ENCODE data around the gene CFAP20. TPM values are rescaled to one million over a fixed set of nuclear protein-coding genes. Genes with fewer than 3 reads are reported as not detected.
A peak's percentile ranks its signal among the peaks of the same experiment; 100 is the strongest.
"Not testable (repeated sequence)": the region's sequence is repeated elsewhere in the genome, so short reads cannot be mapped to it uniquely, and the experiment has no call there.

Gene CFAP20
- polyA plus RNA-seq, 6 donors from 2014 or later = 23.6 to 41.9 (median 32.6) TPM

DNA sequence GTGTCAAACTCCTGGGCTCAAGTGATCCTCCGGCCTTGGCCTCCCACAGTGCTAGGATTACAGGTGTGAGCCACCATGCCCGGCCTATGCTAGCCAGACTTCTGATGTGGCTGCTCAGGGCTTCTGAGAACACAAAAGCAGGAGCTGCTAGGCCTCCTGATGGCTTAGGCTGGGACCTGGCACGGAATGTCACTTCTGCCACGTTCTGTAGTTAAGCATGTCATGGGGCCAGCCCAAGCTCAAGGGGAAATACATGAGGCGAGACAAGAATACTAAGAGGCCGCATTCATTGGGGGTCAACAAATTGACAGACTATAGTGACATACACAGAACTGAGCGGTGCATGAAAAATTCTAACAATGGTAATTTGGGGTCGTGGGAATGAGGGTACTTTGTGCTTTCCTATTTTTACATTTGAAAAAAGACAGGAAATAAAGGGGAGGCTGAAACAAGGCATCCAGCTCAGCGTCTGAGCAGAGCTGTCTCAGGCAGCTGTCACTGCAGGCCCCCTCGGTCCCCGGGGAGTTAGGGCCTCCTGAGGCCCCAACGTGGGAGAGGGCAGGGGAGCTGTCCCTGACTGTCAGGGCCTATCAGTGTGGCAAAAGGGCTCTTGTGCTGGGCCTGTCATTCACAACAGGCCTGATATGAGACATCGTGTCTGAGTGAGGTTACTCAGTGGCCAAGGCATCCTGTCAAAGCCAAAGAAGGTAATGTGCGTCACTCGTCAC is 26.4 kb downstream of the CFAP20 start:
- no peak overlapping the region for H3K27ac Mint-ChIP-seq
- H3K4me3 Mint-ChIP-seq = peak overlapping the region in 1 of 8 donors; percentile 30
- peaks cover 0 to 6% (median 0%) of the 10 kb centered on the region in 3 donors for H3K27me3 Mint-ChIP-seq
- H3K4me1 Mint-ChIP-seq = peaks cover 0 to 13% (median 8%) of the 10 kb centered on the region in 3 donors
- no peak for DNase-seq
- ATAC-seq (ENCODE audit: low read depth in 2 of 2) = no peak
- no peaks in the 10 kb centered on the region for H3K36me3 Mint-ChIP-seq
- peaks cover 0 to 2% (median 0%) of the 10 kb centered on the region in 7 donors for H3K9me3 Mint-ChIP-seq

DNA sequence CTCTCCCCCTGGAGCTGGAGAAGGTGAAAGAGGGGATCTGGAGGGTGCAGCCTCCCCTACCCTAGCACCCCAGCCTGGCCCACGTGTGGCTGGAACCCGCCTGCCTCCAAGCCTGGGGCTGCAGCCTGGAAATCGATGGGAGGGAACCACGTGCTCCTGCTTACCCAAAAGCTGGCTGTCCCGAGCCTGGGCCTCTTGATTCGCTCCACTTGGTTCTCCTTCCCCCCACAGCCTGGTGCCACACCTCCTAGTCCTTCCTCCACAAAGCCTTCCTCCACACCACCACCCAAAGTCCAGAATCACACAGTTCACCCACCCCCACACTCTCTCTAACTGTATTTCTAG is 29.3 kb downstream of the CFAP20 start:
- H3K36me3 Mint-ChIP-seq = no peaks in the 10 kb centered on the region
- H3K9me3 Mint-ChIP-seq = no peaks in the 10 kb centered on the region
- H3K4me1 Mint-ChIP-seq = peaks cover 0 to 13% (median 8%) of the 10 kb centered on the region in 3 donors
- peak overlapping the region in 1 of 6 donors; percentile 7 for H3K27ac Mint-ChIP-seq
- no peak for ATAC-seq (ENCODE audit: low read depth in 2 of 2)
- no peak for DNase-seq
- no peak overlapping the region for H3K4me3 Mint-ChIP-seq
- peaks cover 0 to 20% (median 10%) of the 10 kb centered on the region in 3 donors for H3K27me3 Mint-ChIP-seq

GRCh38 chr16:58099097-58099955 is 29.9 kb downstream of the CFAP20 start:
- Mint-ChIP-seq H3K9me3 (no peaks in the 10 kb centered on the region), H3K36me3 (no peaks in the 10 kb centered on the region), H3K4me1 (peaks cover 0 to 13% (median 8%) of the 10 kb centered on the region in 3 donors), H3K4me3 (no peak overlapping the region), H3K27me3 (peaks cover 0 to 26% (median 11%) of the 10 kb centered on the region in 3 donors), H3K27ac (peak overlapping the region in 1 of 6 donors; percentile 33)
- ATAC-seq (ENCODE audit: low read depth in 2 of 2) (no peak), DNase-seq (no peak)

GRCh38 chr16:58098207-58099096 is 30.7 kb downstream of the CFAP20 start:
- H3K27ac Mint-ChIP-seq = peak overlapping the region in 1 of 6 donors; percentile 33
- H3K4me1 Mint-ChIP-seq = peaks cover 0 to 13% (median 8%) of the 10 kb centered on the region in 3 donors
- no peaks in the 10 kb centered on the region for H3K36me3 Mint-ChIP-seq
- DNase-seq = no peak
- ATAC-seq (ENCODE audit: low read depth in 2 of 2) = no peak
- H3K9me3 Mint-ChIP-seq = no peaks in the 10 kb centered on the region
- no peak overlapping the region for H3K4me3 Mint-ChIP-seq
- peaks cover 0 to 34% (median 19%) of the 10 kb centered on the region in 3 donors for H3K27me3 Mint-ChIP-seq

GRCh38 chr16:58096249-58096648 is 32.9 kb downstream of the CFAP20 start:
- Mint-ChIP-seq H3K9me3 (peaks cover 0 to 2% (median 0%) of the 10 kb centered on the region in 7 donors), H3K4me1 (peaks cover 0 to 9% (median 8%) of the 10 kb centered on the region in 3 donors), H3K27ac (no peak overlapping the region), H3K36me3 (no peaks in the 10 kb centered on the region), H3K27me3 (peaks cover 5 to 35% (median 19%) of the 10 kb centered on the region in 3 donors), H3K4me3 (no peak overlapping the region)
- DNase-seq = no peak
- ATAC-seq (ENCODE audit: low read depth in 2 of 2) = no peak

- not testable (repeated sequence) for H3K4me3 Mint-ChIP-seq; H3K9me3 Mint-ChIP-seq; H3K4me1 Mint-ChIP-seq; H3K36me3 Mint-ChIP-seq; ATAC-seq (ENCODE audit: low read depth in 2 of 2); H3K27ac Mint-ChIP-seq; DNase-seq
- H3K27me3 Mint-ChIP-seq = peaks cover 5 to 35% (median 19%) of the 10 kb centered on the region in 3 donors
Observed at GRCh38 chr16:58095575-58095960, 33.6 kb downstream of the CFAP20 start.

DNA sequence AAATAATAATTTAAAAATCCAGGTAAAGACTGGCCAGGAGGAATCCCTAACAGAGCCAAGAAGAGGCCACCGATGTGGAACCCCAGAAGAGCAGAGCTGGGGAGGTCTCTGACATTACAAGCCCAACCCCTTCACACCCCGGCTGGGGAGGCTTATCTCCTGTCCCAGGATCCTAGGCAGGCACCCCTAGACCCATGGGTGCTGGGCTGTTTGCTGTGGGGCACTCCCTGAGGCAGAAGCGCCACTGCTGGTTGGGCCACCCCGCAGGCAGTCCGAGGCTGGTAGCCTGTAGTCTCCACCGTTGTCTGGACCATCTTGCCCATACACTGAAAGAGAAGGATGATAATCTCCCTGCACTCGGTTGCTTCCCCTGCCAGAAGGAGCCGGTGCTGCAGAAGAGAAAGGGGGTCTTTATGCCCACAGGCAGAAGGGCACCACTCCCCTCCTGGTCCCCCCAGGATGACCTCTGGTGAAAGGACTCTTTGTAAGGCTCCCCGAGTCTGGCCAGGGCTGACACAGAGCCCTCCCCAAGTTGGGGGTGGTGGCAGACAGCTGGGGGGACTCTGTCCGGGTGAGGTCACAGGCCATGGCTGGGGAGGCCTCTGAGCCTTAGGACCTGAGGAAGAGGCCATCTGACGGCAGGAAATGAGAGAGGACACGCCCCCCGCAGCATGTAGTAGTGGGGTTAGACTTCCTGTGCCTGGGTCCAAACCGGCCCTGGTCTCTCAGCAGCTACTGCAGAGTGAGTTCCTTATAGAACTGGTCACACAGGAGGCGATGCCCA is 34.2 kb downstream of the CFAP20 start:
- peaks cover 5 to 35% (median 19%) of the 10 kb centered on the region in 3 donors for H3K27me3 Mint-ChIP-seq
- H3K9me3 Mint-ChIP-seq = peaks cover 0 to 3% (median 0%) of the 10 kb centered on the region in 7 donors
- DNase-seq (no peak), ATAC-seq (ENCODE audit: low read depth in 2 of 2) (no peak)
- peaks cover 0 to 1% (median 0%) of the 10 kb centered on the region in 3 donors for H3K4me1 Mint-ChIP-seq
- no peak overlapping the region for H3K4me3 Mint-ChIP-seq
- no peaks in the 10 kb centered on the region for H3K36me3 Mint-ChIP-seq
- no peak overlapping the region for H3K27ac Mint-ChIP-seq

DNA sequence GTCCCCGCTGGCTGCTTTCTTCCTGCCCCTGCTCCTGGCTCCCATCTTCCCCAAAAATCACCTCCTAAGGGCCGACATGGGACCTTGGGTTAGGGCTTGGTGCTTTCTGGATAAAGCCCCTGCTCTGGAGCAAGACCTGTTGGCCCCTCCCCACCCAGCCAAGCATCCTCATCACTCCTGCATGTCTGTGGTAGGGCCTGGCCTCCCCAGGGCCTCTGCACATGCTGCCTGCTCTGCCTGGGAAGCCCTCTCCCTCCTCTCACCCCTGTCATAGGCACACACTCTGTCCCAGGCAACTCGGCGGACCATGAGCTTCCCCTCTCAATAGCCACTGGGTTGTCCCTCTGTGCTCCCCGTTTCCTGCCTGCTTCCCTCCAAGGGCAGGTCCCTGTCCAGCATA is 35.2 kb downstream of the CFAP20 start:
- no peak overlapping the region for H3K4me3 Mint-ChIP-seq
- ATAC-seq (ENCODE audit: low read depth in 2 of 2) (no peak), DNase-seq (no peak)
- peaks cover 0 to 5% (median 0%) of the 10 kb centered on the region in 7 donors for H3K9me3 Mint-ChIP-seq
- H3K36me3 Mint-ChIP-seq = no peaks in the 10 kb centered on the region
- no peaks in the 10 kb centered on the region for H3K4me1 Mint-ChIP-seq
- no peak overlapping the region for H3K27ac Mint-ChIP-seq
- H3K27me3 Mint-ChIP-seq = peaks cover 5 to 35% (median 19%) of the 10 kb centered on the region in 3 donors

DNA sequence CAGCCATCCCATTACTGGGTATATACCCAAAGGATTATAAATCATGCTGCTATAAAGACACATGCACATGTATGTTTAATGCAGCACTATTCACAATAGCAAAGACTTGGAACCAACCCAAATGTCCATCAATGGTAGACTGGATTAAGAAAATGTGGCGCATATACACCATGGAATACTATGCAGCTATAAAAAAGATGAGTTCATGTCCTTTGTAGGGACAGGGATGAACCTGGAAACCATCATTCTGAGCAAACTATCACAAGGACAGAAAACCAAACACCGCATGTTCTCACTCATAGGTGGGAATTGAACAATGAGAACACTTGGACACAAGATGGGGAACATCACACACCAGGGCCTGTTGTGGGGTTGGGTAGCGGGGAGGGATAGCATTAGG is 38.8 kb downstream of the CFAP20 start:
- not testable (repeated sequence) for H3K4me1 Mint-ChIP-seq; DNase-seq; H3K4me3 Mint-ChIP-seq; H3K27ac Mint-ChIP-seq; H3K9me3 Mint-ChIP-seq; ATAC-seq (ENCODE audit: low read depth in 2 of 2); H3K36me3 Mint-ChIP-seq
- H3K27me3 Mint-ChIP-seq = peaks cover 5 to 20% (median 9%) of the 10 kb centered on the region in 3 donors

GRCh38 chr16:58088091-58088490 is 41.1 kb downstream of the CFAP20 start:
- H3K9me3 Mint-ChIP-seq = peaks cover 0 to 5% (median 0%) of the 10 kb centered on the region in 7 donors
- H3K4me1 Mint-ChIP-seq = no peaks in the 10 kb centered on the region
- H3K27ac Mint-ChIP-seq = no peak overlapping the region
- H3K27me3 Mint-ChIP-seq = peaks cover 0 to 5% (median 0%) of the 10 kb centered on the region in 3 donors
- no peak for ATAC-seq (ENCODE audit: low read depth in 2 of 2)
- no peak overlapping the region for H3K4me3 Mint-ChIP-seq
- DNase-seq = no peak
- H3K36me3 Mint-ChIP-seq = no peaks in the 10 kb centered on the region

DNA sequence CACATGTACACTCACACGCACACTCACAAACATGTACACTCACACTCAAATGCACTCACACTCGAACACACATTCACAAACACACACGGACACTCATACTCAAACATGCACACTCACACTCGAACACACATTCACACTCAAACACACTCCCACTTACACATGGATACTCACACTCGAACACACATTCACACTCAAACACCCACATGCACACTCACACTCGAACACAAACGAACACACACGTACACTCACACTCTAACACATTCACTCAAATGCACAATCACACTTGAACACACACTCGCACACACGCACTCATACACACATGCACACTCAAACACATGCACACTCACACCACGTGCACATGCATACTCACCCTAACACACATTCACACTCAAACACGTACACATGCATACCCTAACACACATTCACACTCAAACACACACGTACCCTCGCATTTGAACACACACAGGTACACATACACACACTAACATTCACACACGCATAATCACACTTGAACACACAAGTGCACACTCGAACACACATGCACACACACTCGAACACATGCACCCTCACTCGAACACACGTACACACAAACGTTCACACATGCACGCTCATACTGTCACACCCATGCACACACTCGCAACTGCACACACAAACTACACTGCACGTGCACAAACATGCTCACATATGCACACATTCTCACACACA is 41.8 kb downstream of the CFAP20 start:
- H3K27ac Mint-ChIP-seq = no peak overlapping the region
- peaks cover 0 to 5% (median 0%) of the 10 kb centered on the region in 7 donors for H3K9me3 Mint-ChIP-seq
- no peak overlapping the region for H3K4me3 Mint-ChIP-seq
- DNase-seq = no peak
- H3K36me3 Mint-ChIP-seq = no peaks in the 10 kb centered on the region
- no peaks in the 10 kb centered on the region for H3K4me1 Mint-ChIP-seq
- H3K27me3 Mint-ChIP-seq = peaks cover 0 to 5% (median 4%) of the 10 kb centered on the region in 3 donors
- ATAC-seq (ENCODE audit: low read depth in 2 of 2) = no peak
